SK-N-SH treated with all-trans-retinoic acid at 6 μM for 48 hours (cell line): ENCODE measurements around the gene MARCHF10.

Experiments used
- ATAC-seq: fragments of 200-7000 bp; cut with Tn5 transposase; 3 replicates; pipeline ENCODE4 v1.9.1; 2020; ENCODE audit warnings: mild to moderate bottlenecking, moderate library complexity
- ARNTL ChIP-seq: fragments of 450-650 bp; formaldehyde crosslinking; IDR thresholded peaks from 2 replicates; pipeline ENCODE4 v1.5.0; 2020; ENCODE audit warnings: low read depth, mild to moderate bottlenecking, moderate library complexity, borderline replicate concordance
- BACH2 ChIP-seq: fragments of 250-450 bp; sonication (Bioruptor Pico); IDR thresholded peaks from 2 replicates; pipeline ENCODE4 v1.9.0; 2021; ENCODE audit warnings: mild to moderate bottlenecking, borderline replicate concordance
- CREB5 ChIP-seq: fragments of 250-450 bp; sonication (Bioruptor Pico); IDR thresholded peaks from 2 replicates; pipeline ENCODE4 v1.5.1; 2020; ENCODE audit warnings: low read depth, mild to moderate bottlenecking, moderate library complexity
- CSDC2 ChIP-seq: fragments of 250-450 bp; sonication (Bioruptor Pico); IDR thresholded peaks from 2 replicates; pipeline ENCODE4 v1.5.0; 2020; ENCODE audit warnings: mild to moderate bottlenecking, moderate library complexity
- CSRNP3 ChIP-seq: fragments of 250-450 bp; sonication (Bioruptor Pico); IDR thresholded peaks from 2 replicates; pipeline ENCODE4 v1.5.1; 2021; ENCODE audit warnings: mild to moderate bottlenecking, moderate library complexity
- ESRRG ChIP-seq: fragments of 250-450 bp; sonication (Bioruptor Pico); IDR thresholded peaks from 2 replicates; pipeline ENCODE4 v1.6.1; 2021; ENCODE audit warnings: mild to moderate bottlenecking
- GLIS3 ChIP-seq: fragments of 250-450 bp; sonication (Bioruptor Pico); IDR thresholded peaks from 2 replicates; pipeline ENCODE4 v1.5.0; 2020; ENCODE audit warnings: mild to moderate bottlenecking, moderate library complexity
- ISL1 ChIP-seq: fragments of 250-450 bp; sonication (Bioruptor Pico); IDR thresholded peaks from 2 replicates; pipeline ENCODE4 v2.1.2; 2022; ENCODE audit warnings: mild to moderate bottlenecking, moderate library complexity
- OSR1 ChIP-seq: fragments of 250-450 bp; sonication (Bioruptor Pico); IDR thresholded peaks from 2 replicates; pipeline ENCODE4 v1.8.0; 2022; ENCODE audit warnings: moderate library complexity, mild to moderate bottlenecking, inconsistent platforms
- PATZ1 ChIP-seq: fragments of 250-450 bp; sonication (Bioruptor Pico); IDR thresholded peaks from 2 replicates; pipeline ENCODE4 v1.8.0; 2020; ENCODE audit warnings: mild to moderate bottlenecking, moderate library complexity, borderline replicate concordance
- PPARA ChIP-seq: fragments of 250-450 bp; sonication (Bioruptor Pico); IDR thresholded peaks from 2 replicates; pipeline ENCODE4 v1.5.0; 2020; ENCODE audit warnings: mild to moderate bottlenecking, borderline replicate concordance
- RARB ChIP-seq: fragments of 250-450 bp; sonication (Bioruptor Pico); IDR thresholded peaks from 2 replicates; pipeline ENCODE4 v1.8.0; 2021; ENCODE audit warnings: mild to moderate bottlenecking, moderate library complexity
- SNAI2 ChIP-seq: fragments of 250-450 bp; sonication (Bioruptor Pico); IDR thresholded peaks from 2 replicates; pipeline ENCODE4 v1.5.0; 2020; ENCODE audit warnings: mild to moderate bottlenecking, moderate library complexity
- TCF4 ChIP-seq: fragments of 250-450 bp; sonication (Bioruptor Pico); IDR thresholded peaks from 2 replicates; pipeline ENCODE4 v1.8.0; 2021; ENCODE audit warnings: mild to moderate bottlenecking, moderate library complexity, borderline replicate concordance
- TOX ChIP-seq: fragments of 250-450 bp; sonication (Bioruptor Pico); IDR thresholded peaks from 2 replicates; pipeline ENCODE4 v1.8.0; 2021; ENCODE audit warnings: mild to moderate bottlenecking, moderate library complexity, borderline replicate concordance
- TSHZ2 ChIP-seq: fragments of 250-450 bp; sonication (Bioruptor Pico); IDR thresholded peaks from 2 replicates; pipeline ENCODE4 v1.5.0; 2020; ENCODE audit warnings: mild to moderate bottlenecking, moderate library complexity
- ZC3H10 ChIP-seq: fragments of 250-450 bp; sonication (Bioruptor Pico); IDR thresholded peaks from 2 replicates; pipeline ENCODE4 v1.5.1; 2021; ENCODE audit warnings: mild to moderate bottlenecking, moderate library complexity
- ZFP3 ChIP-seq: fragments of 250-450 bp; sonication (Bioruptor Pico); IDR thresholded peaks from 2 replicates; pipeline ENCODE4 v1.5.0; 2020; ENCODE audit warnings: mild to moderate bottlenecking, moderate library complexity
- ZFP30 ChIP-seq: fragments of 450-650 bp; formaldehyde crosslinking; IDR thresholded peaks from 2 replicates; pipeline ENCODE4 v1.5.0; 2022; ENCODE audit warnings: mild to moderate bottlenecking, moderate library complexity
- ZNF565 ChIP-seq: fragments of 450-650 bp; formaldehyde crosslinking; conservative IDR thresholded peaks from 2 replicates; pipeline ENCODE4 v1.5.0; 2020; ENCODE audit warnings: low read depth, mild to moderate bottlenecking, moderate library complexity
- ZNF70 ChIP-seq: fragments of 450-650 bp; formaldehyde crosslinking; IDR thresholded peaks from 2 replicates; pipeline ENCODE4 v1.5.0; 2020; ENCODE audit warnings: mild to moderate bottlenecking, moderate library complexity
- ZNF8 ChIP-seq: fragments of 450-650 bp; formaldehyde crosslinking; IDR thresholded peaks from 2 replicates; pipeline ENCODE4 v1.5.0; 2020; ENCODE audit warnings: mild to moderate bottlenecking, moderate library complexity

MARCHF10 gene

GRCh38 chr17:62781831-62782251 lies 26.3 kb downstream of the MARCHF10 start:
- no peak for TF ChIP-seq ZC3H10 (CRISPR knock-in tag)
- no peak for TF ChIP-seq ARNTL (CRISPR knock-in tag)
- TF ChIP-seq ZFP3 (CRISPR knock-in tag) = no peak
- ATAC-seq = no peak

- TF ChIP-seq TCF4 (no peak), ZNF8 (CRISPR knock-in tag) (no peak), SNAI2 (no peak), TSHZ2 (CRISPR knock-in tag) (no peak)
- TF ChIP-seq, all 23 proteins: peak for 0
- no peak for ATAC-seq
Measured at GRCh38 chr17:62781356-62781755, 26.8 kb downstream of the MARCHF10 start.

GRCh38 chr17:62780951-62781350 lies 27.2 kb downstream of the MARCHF10 start:
- TF ChIP-seq TSHZ2 (CRISPR knock-in tag) (no peak), BACH2 (CRISPR knock-in tag) (no peak), PATZ1 (CRISPR knock-in tag) (no peak), ZC3H10 (CRISPR knock-in tag) (no peak), ISL1 (CRISPR knock-in tag) (no peak), ZNF565 (no peak), ARNTL (CRISPR knock-in tag) (no peak), CREB5 (no peak), ZNF8 (CRISPR knock-in tag) (no peak), RARB (no peak), CSDC2 (CRISPR knock-in tag) (no peak), GLIS3 (CRISPR knock-in tag) (no peak), CSRNP3 (no peak), ZNF70 (no peak), PPARA (no peak), ZFP30 (CRISPR knock-in tag) (no peak), TOX (CRISPR knock-in tag) (no peak), ZFP3 (CRISPR knock-in tag) (no peak)
- no peak for ATAC-seq

GRCh38 chr17:62780269-62780668 lies 27.8 kb downstream of the MARCHF10 start:
- no peak for ATAC-seq
- no peak for TF ChIP-seq OSR1
- TF ChIP-seq ARNTL (CRISPR knock-in tag) = no peak
- TF ChIP-seq ZNF70 = no peak
- no peak for TF ChIP-seq ZC3H10 (CRISPR knock-in tag)
- no peak for TF ChIP-seq CSRNP3
- no peak for TF ChIP-seq BACH2 (CRISPR knock-in tag)
- TF ChIP-seq ZFP30 (CRISPR knock-in tag) = no peak
- no peak for TF ChIP-seq ESRRG (CRISPR knock-in tag)
- no peak for TF ChIP-seq TSHZ2 (CRISPR knock-in tag)
- no peak for TF ChIP-seq TCF4
- TF ChIP-seq CSDC2 (CRISPR knock-in tag) = no peak
- no peak for TF ChIP-seq ZNF565
